Adrenal gland (tissue), 5 donors: ENCODE results near the gene SLU7.

Source experiments
- POLR2A ChIP-seq, 2 donors: fragments of 450-650 bp; IDR thresholded peaks; one replicate each; pipeline ENCODE4 v1.6.1; 2017; ENCODE audit warnings: antibody characterized with exemption in 2 of 2, mild to moderate bottlenecking in 2 of 2, moderate library complexity in 1 of 2
- TF ChIP-seq, protein P1 (sequence below), 6 experiments: fragments of 450-650 bp in 4 of 6; fragments of 200-600 bp in 2 of 6; sonication (generic) in 1 of 6; IDR thresholded peaks; 1 replicate in 5 of 6; 2 replicates in 1 of 6; pipeline versions ENCODE4 v1.5.1 to v1.8.0; 2016 to 2021; ENCODE audit warnings: antibody characterized with exemption in 6 of 6, mild to moderate bottlenecking in 2 of 6, moderate library complexity in 1 of 6
- donor health status: DM: no; HTN: no; CAD: no.

DNA sequence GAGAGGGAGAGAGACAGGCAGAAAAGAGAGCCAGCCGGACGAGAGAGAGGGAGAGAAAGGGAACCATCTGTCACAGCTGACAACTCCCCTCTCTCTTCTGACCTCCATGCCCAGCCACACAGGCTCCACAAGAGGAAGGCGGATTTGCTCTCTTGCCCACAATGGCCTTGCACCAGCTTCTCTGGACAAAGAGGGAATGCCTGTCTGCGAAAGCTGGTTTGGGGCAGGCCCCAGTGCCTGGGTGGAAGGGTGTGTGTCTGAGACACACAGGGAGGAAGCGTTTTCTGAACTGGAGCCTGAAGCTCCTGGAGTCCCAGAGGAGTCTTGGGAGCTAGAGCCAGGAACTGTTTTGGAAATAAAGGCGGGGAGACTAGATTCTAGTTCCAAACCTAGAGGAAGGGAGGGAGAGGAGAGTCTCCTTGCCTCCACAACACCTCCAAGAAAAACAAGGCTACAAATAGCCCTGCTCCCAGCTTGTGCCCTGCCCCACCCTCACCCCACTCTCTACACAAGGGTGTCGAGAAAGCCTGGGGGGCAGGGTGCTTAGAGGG, 60.9 kb downstream of the SLU7 start:
- TF ChIP-seq, protein P1, sequence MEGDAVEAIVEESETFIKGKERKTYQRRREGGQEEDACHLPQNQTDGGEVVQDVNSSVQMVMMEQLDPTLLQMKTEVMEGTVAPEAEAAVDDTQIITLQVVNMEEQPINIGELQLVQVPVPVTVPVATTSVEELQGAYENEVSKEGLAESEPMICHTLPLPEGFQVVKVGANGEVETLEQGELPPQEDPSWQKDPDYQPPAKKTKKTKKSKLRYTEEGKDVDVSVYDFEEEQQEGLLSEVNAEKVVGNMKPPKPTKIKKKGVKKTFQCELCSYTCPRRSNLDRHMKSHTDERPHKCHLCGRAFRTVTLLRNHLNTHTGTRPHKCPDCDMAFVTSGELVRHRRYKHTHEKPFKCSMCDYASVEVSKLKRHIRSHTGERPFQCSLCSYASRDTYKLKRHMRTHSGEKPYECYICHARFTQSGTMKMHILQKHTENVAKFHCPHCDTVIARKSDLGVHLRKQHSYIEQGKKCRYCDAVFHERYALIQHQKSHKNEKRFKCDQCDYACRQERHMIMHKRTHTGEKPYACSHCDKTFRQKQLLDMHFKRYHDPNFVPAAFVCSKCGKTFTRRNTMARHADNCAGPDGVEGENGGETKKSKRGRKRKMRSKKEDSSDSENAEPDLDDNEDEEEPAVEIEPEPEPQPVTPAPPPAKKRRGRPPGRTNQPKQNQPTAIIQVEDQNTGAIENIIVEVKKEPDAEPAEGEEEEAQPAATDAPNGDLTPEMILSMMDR (IDR thresholded peaks at IDR 0.05), result no peak
- no peak for TF ChIP-seq POLR2A (IDR thresholded peaks at IDR 0.05)
